Measurements from ENCODE around the gene REV3L.
"Not testable (repeated sequence)": the region's sequence is repeated elsewhere in the genome, so short reads cannot be mapped to it uniquely, and the experiment has no call there.

REV3L gene

GRCh38 chr6:111490067-111490466 is 7.0 kb upstream of the REV3L start:
- DNase-seq: no peak

GRCh38 chr6:111487661-111488060 is 4.6 kb upstream of the REV3L start:
- DNase-seq: no peak

- DNase-seq: no peak
These were observed 3.9 kb upstream of the REV3L start for GRCh38 chr6:111486921-111487320.

GRCh38 chr6:111486475-111486874 is 3.5 kb upstream of the REV3L start:
- DNase-seq: no peak

- DNase-seq: no peak
These were observed 2.3 kb upstream of the REV3L start for GRCh38 chr6:111485342-111485741.

GRCh38 chr6:111484633-111484930 is 1.6 kb upstream of the REV3L start:
- peak; percentile 11 to 72 for DNase-seq

GRCh38 chr6:111483736-111484632 is 966 bp upstream of the REV3L start:
- peak; percentile 89 to 92 for DNase-seq

- DNase-seq: peak in 1 of 2 experiments; percentile 34
These were observed 645 bp downstream of the REV3L start for GRCh38 chr6:111482188-111482958.

- DNase-seq: no peak
These were observed 1.2 kb downstream of the REV3L start for GRCh38 chr6:111481836-111482187.

- peak in 1 of 2 experiments; percentile 51 for DNase-seq
These were observed 1.8 kb downstream of the REV3L start for GRCh38 chr6:111480988-111481822.

GRCh38 chr6:111478749-111479148 is 4.3 kb downstream of the REV3L start:
- peak in 1 of 2 experiments; percentile 15 for DNase-seq

- no peak for DNase-seq
These were observed 4.9 kb downstream of the REV3L start for GRCh38 chr6:111478064-111478476.

GRCh38 chr6:111477481-111477938 is 5.5 kb downstream of the REV3L start:
- DNase-seq: no peak

GRCh38 chr6:111476061-111476460 is 7.0 kb downstream of the REV3L start:
- not testable (repeated sequence) for DNase-seq

GRCh38 chr6:111474771-111475170 is 8.2 kb downstream of the REV3L start:
- DNase-seq: no peak

- peak; percentile 19 to 60 for DNase-seq
These were observed 8.9 kb downstream of the REV3L start for GRCh38 chr6:111474106-111474505.

GRCh38 chr6:111472933-111473435 is 10.0 kb downstream of the REV3L start:
- no peak for DNase-seq

GRCh38 chr6:111471958-111472357 is 11.1 kb downstream of the REV3L start:
- DNase-seq: no peak

- no peak for DNase-seq
These were observed 11.5 kb downstream of the REV3L start for GRCh38 chr6:111471533-111471932.

GRCh38 chr6:111470991-111471390 is 12.0 kb downstream of the REV3L start:
- no peak for DNase-seq

GRCh38 chr6:111469543-111469942 is 13.5 kb downstream of the REV3L start:
- no peak for DNase-seq

GRCh38 chr6:111468329-111469012 is 14.5 kb downstream of the REV3L start:
- DNase-seq: no peak
